WI38 (cell line): ENCODE measurements around the gene AKR1C2.
"Not testable (repeated sequence)": the region's sequence is repeated elsewhere in the genome, so short reads cannot be mapped to it uniquely, and the experiment has no call there.

Source experiments
- H3K4me3 ChIP-seq: 2 replicates; pipeline ENCODE4 v1.5.1; 2011; ENCODE audit warnings: low read depth, mild to moderate bottlenecking, control low read depth, low read length
- TF ChIP-seq, protein P1 (sequence below): IDR thresholded peaks from 2 replicates; pipeline ENCODE4 v1.5.1; 2012; ENCODE audit warnings: low read depth, mild to moderate bottlenecking, control low read depth, low read length

AKR1C2 gene

DNA sequence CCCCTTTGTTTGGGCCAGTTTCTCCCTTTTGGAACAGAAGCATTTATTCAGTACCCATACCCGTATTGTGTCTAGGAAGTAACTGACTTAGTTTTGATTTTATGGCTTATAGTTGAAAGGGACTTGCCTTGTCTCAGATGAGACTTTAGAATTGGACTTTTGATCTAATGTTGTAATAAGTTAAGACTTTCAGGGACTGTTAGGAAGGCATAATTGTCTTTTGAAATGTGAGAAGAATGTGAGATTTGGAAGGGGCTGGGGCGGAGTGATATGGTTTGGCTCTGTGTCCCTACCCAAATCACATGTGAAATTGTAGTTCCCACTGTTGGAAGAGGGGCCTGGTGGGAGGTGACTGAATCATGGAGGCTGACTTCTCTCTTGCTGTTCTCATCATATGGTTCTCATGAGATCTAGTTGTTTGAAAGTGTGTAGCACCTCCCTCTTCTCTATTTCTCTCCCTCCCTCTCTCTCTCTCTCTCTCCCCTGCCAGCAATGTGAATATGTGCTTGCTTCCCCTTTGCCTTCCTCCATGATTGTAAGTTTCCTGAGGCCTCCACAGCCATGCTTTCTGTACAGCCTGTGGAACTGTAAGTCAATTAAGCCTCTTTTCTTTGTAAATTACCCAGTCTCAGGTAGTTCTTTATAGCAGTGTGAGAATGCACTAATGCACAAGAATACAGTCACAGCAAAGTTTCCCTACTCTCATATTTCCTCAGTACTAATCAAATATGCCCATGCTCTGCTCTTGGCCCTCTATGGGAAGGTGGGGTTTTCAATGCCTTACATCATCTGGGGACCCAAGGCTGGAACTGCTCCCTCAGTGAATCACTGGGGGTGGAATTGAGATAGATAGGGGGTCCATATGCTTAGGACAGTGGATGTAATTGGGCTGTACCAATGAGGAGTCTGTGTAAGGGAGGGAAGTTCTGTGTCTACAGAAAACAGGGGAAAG lies 57.6 kb downstream of the AKR1C2 start:
- H3K4me3 ChIP-seq = no peak overlapping the region
- TF ChIP-seq, protein P1, sequence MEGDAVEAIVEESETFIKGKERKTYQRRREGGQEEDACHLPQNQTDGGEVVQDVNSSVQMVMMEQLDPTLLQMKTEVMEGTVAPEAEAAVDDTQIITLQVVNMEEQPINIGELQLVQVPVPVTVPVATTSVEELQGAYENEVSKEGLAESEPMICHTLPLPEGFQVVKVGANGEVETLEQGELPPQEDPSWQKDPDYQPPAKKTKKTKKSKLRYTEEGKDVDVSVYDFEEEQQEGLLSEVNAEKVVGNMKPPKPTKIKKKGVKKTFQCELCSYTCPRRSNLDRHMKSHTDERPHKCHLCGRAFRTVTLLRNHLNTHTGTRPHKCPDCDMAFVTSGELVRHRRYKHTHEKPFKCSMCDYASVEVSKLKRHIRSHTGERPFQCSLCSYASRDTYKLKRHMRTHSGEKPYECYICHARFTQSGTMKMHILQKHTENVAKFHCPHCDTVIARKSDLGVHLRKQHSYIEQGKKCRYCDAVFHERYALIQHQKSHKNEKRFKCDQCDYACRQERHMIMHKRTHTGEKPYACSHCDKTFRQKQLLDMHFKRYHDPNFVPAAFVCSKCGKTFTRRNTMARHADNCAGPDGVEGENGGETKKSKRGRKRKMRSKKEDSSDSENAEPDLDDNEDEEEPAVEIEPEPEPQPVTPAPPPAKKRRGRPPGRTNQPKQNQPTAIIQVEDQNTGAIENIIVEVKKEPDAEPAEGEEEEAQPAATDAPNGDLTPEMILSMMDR = no peak

DNA sequence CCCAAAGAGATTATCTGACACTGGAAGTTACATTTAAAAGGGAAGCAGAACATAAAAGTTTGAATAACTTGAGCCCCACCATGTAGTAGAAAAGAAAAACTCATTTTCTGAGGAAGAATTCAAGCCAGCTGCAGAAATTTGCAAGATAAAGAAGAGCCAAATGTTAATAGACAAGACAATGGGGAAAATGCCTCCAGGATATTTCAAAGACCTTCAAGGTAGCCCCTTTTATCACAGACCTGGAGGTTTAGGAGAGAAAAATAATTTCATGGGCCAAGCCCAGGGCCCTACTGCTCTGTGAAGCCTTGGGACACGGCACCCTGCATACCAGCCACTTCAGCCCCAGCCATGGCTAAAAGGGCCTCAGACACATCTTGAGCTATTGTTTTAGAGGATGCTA lies 58.8 kb downstream of the AKR1C2 start:
- TF ChIP-seq, protein P1 = no peak
- no peak overlapping the region for H3K4me3 ChIP-seq

DNA sequence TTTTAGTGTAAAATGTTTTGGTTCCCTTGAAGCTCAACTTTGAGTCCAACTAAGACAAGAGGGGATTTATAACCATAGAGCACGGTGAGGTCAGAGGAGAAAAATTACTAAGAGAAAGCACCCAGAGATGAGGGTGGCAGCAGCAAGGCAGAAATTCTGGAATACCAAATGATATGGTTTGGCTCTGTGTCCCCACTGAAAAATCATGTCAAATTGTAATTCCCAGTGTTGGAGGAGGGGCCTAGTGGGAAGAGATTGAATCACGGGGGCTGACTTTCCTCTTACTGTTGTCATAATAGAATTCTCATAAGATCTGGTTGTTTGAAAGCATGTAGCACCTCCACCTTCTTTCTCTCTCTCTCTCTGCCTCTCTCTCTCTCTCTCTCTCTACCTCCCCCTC lies 59.8 kb downstream of the AKR1C2 start:
- H3K4me3 ChIP-seq = no peak overlapping the region
- TF ChIP-seq, protein P1 = no peak

DNA sequence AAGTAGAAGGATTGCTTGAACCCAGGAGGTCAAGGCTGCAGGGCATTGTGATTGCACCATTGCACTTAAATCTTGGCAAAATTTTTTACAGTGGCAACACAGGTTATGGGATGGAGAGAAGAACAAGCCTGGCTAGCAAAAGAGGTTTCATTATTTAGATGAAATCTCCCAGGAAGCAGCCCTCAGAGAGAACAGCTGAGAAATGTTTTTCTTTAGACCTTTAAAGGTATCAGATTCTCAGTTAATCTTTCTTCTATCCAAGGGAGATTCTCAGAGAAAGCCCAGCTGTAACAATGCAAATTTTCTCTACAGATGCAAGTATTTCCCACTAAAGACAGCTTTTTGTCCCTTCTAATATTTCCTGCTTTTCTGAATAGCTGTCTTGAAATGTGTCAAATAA lies 60.2 kb downstream of the AKR1C2 start:
- H3K4me3 ChIP-seq = not testable (repeated sequence)

DNA sequence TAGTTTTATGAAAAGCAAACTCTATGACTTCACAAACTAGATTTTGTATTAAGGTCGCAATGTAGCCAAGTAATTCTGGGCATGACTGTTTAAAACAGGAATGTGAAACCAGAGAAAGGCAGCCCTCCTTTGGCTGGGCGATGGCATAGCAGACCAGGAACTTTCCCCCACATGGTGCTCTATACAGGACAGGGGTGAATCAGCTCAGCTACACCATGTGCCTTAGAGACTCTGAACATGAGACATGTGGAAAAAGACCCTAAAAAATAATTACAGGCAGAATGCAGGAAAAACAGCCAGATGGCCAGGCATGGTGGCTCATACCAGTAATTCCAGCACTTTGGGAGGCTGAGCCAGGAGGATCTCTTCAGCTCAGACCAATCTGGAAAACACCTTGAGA lies 60.7 kb downstream of the AKR1C2 start:
- not testable (repeated sequence) for H3K4me3 ChIP-seq

DNA sequence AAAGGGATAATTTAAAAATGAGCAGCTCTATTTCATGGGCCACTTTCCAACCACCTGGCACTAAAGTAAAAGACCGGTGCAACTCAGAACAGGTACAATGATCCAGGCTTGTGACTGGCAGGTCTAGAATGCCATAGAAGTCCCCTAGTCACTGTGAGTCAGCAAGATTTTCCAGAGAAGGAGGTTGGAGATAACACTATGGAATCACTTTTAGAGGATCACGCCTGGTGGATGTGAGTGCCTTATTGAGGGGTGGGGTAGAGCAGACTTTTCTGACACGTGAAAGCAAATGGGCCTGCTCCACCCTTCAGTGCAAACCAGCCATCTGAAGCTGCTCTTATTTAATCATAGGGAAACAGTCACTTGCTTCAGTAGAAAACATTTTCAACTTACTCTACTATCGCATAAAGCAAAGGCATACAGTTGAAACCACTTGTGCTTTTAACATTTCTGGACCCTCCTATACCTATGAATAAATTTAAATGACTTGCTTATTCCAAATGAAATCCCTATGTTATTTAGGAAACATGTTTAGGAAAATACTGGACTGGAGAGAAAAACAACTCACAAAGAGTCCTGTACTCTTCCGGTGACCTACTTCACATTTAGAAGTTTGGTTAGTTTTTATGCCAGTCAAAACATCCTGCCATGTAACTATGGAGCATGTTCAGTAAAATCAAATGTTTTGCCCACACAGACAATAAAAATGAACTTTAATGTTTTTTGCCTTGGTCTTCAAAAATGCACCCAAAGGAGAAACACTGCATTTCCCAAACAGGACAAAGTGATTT lies 61.9 kb downstream of the AKR1C2 start:
- TF ChIP-seq, protein P1 = no peak
- no peak overlapping the region for H3K4me3 ChIP-seq

DNA sequence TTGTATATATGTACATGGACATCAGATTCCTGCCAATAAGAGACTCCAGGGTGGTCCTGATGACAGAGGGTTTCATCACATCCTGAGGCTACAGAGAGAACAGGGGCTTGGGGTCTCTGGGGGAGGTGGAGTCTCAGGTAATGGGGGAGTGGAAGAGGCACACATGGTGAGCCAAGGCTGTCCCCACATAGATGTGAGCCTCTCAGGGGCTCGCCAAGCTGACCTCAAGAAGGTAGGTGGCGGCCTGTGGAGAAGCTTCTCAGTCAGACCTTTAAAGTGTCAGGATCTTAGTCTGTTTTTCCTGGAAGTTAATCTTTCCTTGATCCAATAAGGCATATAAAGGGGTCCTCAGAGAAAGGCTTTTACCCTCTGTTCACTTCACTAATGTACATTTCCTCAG lies 62.7 kb downstream of the AKR1C2 start:
- not testable (repeated sequence) for H3K4me3 ChIP-seq

DNA sequence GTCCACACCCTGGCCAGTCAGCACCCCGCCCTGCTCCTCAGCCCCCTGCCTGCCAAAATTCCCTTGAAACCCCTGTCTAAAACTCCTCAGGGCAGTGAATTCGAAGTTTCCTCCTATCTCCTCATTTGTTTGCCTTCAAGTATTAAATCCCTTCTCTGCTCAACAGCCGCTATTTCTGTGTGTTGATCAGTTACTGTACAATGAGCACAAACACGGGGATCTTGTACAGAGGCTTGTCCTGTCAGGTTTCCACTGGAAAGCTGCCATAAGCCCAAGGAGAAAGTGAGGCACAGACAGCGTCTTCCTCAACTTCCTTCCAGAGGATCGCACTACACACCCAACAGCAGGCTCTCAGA lies 63.6 kb downstream of the AKR1C2 start:
- H3K4me3 ChIP-seq = not testable (repeated sequence)

DNA sequence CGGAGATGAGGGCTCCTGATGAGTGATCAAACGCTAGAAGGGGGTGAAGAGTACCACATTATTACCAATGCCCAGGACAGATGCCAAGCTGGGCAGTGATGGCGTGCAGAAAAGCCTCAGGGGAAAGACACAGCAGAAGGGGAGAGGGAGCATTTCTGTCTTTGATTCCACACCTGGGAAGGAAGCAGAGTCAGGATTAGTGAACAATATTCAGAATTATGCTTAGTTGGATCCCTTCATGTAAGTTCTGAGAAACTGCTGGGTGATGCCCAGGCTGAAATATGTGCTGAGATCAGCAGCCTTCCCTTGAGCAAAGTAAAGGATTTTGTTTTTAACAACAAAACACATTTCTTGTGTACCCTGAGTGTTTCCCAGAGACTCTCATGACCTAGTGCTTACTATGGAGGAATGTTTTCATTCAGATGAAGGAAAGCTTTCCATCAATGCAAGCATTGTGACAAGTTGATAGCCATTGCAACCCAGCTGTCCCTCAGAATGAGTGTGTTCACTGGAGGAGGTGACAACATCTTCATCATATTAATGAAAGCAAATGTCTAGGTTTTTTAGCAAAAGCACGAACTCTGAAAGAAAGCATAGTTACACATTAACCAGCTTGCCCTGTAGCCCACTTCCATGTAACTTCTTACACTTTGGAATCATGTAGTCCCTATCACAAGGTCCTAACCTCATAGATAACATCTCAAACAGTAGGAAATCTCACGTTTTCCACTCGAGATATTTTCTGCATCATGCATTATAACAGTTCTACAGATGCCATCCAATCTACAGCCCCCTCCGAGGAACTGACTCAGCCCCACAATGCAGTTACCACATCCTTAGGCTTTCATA lies 64.2 kb downstream of the AKR1C2 start:
- H3K4me3 ChIP-seq = no peak overlapping the region
- TF ChIP-seq, protein P1 = no peak
